GM19240 (cell line): ENCODE measurements around the gene FOLH1.
"Not testable (repeated sequence)": the region's sequence is repeated elsewhere in the genome, so short reads cannot be mapped to it uniquely, and the experiment has no call there.

ENCODE experiments used
- DNase-seq: peaks from one replicate; pipeline ENCODE4 v3.0.0; 2011; ENCODE audit warnings: low spot score; ENCODE audit not compliant: insufficient read length

Gene FOLH1

DNA sequence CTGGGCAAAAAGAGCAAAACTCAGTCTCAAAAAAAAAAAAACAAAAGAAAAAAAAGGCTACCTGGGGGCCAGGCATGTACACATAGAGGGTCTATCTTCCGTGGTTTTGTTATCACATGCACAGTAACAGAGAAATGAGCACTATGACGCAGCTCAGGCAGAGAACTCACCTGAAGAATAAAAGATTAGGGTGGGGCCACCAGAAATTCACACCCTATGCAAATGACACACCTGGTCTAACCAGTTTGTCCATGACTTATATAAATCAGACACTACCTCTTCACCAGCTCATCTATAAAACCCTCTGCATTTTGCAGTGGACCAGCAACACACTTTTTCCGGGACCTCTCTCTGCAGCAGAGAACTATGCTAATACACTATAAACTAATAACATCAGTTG lies 30.5 kb downstream of the FOLH1 start:
- not testable (repeated sequence) for DNase-seq

DNA sequence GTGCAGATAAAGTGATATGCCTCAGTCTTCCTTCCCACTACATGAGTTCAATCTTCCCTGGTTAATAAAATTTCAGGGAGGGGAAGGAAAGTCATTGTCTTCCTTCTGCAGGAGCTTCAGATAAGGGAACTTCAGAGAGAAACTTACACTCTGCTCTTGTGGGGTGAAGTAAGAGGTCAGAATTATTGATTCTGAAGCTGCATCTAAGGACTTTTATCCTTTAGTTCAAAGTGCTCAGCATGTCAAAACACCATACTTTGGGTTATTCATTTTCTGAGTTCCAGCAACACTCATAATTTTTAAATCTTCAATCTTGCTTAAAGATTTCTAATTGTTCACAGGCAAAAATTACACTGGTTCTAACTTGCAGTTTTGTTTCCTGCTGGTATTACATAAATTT lies 33.0 kb downstream of the FOLH1 start:
- not testable (repeated sequence) for DNase-seq

DNA sequence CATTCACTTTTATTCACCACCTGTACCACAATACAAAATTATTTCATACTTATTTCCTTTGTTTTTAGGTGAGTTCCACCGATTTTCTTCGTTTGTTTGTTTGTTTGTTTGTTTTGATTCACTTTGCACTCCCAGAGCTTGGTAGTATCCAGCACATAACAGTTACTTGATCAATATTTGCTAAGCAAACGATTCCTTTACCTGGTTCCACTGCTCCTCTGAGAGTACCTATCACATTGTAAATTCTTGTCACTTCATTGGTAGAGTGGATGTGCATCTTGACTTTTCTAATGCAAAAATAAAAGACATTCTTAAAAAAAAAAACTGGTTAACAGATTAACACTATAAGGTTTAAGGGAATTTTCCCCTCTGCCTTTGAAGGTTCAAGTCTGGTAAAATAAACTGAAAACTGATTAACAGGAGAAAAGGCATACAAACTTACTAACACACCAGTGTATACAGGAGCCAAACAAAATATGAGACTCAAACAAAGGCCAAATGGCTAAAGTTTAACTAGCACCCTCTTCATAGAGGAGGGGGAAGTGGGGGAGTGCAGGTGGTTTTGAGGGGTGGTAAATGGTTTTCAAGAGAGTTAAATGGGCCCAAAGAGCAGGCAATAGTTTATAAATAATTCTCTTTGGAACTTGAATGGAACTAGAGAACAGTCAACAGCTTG lies 33.6 kb downstream of the FOLH1 start:
- DNase-seq = not testable (repeated sequence)

DNA sequence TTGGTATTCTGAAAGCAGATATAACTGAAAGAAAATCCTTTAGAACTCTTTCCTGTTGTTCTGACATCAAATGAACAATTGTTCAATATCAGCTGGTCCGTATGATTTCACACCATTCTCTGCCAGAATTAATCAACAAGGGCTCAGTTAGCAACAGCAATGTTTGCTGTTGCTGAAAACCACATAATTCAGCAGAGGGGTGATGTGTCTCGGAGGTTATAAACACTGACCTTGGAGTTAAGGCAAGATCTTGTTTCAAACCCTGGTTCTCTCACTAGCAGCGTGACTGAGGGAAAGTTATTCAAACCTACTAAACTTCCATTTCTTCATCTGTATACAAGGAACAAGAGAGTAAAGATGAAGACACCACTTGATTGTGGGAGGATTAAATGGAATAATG lies 36.8 kb downstream of the FOLH1 start:
- not testable (repeated sequence) for DNase-seq

DNA sequence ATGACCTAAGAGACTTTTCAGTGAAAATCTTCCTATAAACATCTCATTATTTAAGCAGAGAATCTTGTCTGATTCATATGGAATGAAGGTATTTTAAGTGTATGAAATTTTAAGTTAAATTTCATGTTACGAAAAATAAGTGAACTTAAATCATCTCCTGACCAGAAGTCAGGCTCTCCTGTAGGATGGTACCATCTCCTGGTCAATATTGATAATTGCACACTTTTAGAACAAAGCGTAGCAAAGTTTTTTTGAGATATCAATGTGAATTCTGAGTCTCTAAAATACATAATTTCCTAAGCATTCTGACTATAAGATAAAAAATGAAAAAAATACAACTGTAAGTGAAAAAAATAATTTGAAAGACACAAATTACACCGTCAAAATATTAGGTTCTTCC lies 38.8 kb downstream of the FOLH1 start:
- not testable (repeated sequence) for DNase-seq

DNA sequence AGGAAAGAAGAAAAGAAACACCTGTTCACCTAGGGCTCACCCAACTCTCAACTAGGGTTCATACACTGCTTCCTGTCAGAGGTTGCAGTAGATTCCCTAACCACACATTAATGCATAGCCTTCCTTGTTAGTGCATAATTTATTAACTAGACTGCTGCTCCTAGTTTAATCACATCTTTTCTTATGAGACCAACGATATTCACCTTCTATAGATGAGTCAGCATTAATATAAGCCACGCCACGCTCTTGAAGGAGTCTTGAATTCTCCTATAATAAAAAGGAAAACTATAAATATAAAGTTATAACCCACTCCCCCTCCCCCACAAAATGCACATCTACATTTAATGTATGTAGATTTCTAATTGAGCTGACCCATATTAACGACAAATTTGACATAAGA lies 39.4 kb downstream of the FOLH1 start:
- not testable (repeated sequence) for DNase-seq

DNA sequence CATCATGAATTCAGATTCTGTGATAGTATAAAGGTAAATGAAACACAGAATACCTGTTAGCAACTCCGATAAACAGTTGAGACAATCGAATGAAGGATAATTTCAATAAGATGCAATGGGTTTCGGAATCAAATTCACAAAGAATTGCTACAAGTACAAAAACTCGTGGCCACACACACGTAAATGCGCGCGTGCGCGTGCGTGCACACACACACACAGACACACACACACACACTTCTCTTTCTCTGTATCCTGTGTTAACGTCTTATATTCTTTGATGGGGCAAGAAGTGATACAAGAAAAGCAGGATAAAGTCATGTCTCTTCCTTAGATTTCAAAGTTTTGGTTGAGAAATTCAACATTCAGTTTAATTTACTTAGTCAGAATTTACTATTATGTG lies 57.2 kb downstream of the FOLH1 start:
- DNase-seq = no peak

DNA sequence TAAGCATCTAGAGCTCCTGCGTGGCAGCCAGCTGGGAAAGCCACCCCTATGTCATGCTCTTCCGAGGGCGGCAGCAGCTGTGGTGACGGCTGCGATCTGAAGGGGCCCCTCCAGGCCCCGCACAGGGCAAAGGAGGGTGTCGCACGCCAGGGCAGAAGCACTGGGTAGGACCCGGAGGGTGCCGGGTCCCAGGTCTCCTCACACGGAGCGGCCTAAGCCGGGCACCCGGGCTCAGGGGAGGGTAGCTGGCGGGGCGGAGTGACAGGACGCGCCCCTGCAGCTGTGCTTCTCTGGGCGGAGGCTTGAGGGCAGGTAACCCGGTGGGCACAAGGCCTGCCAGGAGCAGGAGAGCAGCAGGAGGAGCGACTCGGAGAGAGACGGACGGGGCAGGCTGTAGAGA lies 106.0 kb downstream of the FOLH1 start:
- not testable (repeated sequence) for DNase-seq
